Testis (tissue), 3 donors: Measurements from ENCODE around the gene PRKAA1. TPM values are rescaled to one million over a fixed set of nuclear protein-coding genes. Genes with fewer than 3 reads are reported as not detected.
"Not testable (repeated sequence)": the region's sequence is repeated elsewhere in the genome, so short reads cannot be mapped to it uniquely, and the experiment has no call there.

Experiments used
- DNase-seq: peaks from one replicate; pipeline ENCODE4 v3.0.0-alpha.2; 2019
- H3K27ac ChIP-seq, 2 donors: fragments of 200-600 bp; sonication (generic); one replicate each; pipeline ENCODE4 v1.5.1; 2019
- H3K27me3 ChIP-seq: fragments of 200-600 bp; sonication (generic); one replicate; pipeline ENCODE4 v1.5.1; 2019
- H3K36me3 ChIP-seq: fragments of 200-600 bp; sonication (generic); one replicate; pipeline ENCODE4 v1.5.1; 2017; ENCODE audit warnings: low read depth; ENCODE audit errors: missing control alignments
- H3K4me1 ChIP-seq: fragments of 200-600 bp; sonication (generic); one replicate; pipeline ENCODE4 v1.5.1; 2019
- H3K4me3 ChIP-seq, 2 donors: fragments of 200-600 bp; sonication (generic); one replicate each; pipeline ENCODE4 v1.5.1; 2017 to 2019
- H3K9me3 ChIP-seq: fragments of 200-600 bp; sonication (generic); one replicate; pipeline ENCODE4 v1.5.1; 2017
- POLR2A ChIP-seq: fragments of 450-650 bp; IDR thresholded peaks from one replicate; pipeline ENCODE4 v1.6.1; 2017; ENCODE audit warnings: antibody characterized with exemption, mild to moderate bottlenecking, moderate library complexity
- WGBS, 2 donors: methylation state at CpG; one replicate each; pipeline ENCODE4 v1.1.5; 2018; 5-methylcytosine and 5-hydroxymethylcytosine counted together
- intact Hi-C: fragments of 100-400 bp; cut with DNase I; formaldehyde crosslinking; loops from one replicate; pipeline ENCODE4 v1.15.1; 2023; ENCODE audit warnings: low total_unique reads
- polyA plus RNA-seq: library from polyadenylated mRNA; stranded (reverse); fragments of 350-450 nt; fragmentation: Illumina TruSeq; extraction: RNeasy Lipid Tissue Mini Kit (QIAGEN cat#74804); gene quantifications from one replicate; pipeline ENCODE4 v1.2.3, GENCODE V29; 2014; ENCODE audit warnings: low read depth, low replicate concordance; ENCODE audit not compliant: insufficient read depth
- total RNA-seq, 2 donors: library from RNA; depleted of rRNA; stranded (reverse); fragments of >200 nt; gene quantifications; one replicate each; pipeline ENCODE4 v1.2.3, GENCODE V29; 2016
- TF ChIP-seq, protein P1 (sequence below), 3 experiments: fragments of 450-650 bp in 2 of 3; fragments of 200-600 bp in 1 of 3; sonication (generic) in 1 of 3; IDR thresholded peaks; one replicate each; pipeline ENCODE4 v1.5.1; 2016 to 2019; ENCODE audit warnings: antibody characterized with exemption in 3 of 3, mild to moderate bottlenecking in 2 of 3, moderate library complexity in 1 of 3

Gene PRKAA1
- total and polyA plus RNA-seq, 3 donors from 2014 or later: 81.7 to 144 (median 92.8) TPM

DNA sequence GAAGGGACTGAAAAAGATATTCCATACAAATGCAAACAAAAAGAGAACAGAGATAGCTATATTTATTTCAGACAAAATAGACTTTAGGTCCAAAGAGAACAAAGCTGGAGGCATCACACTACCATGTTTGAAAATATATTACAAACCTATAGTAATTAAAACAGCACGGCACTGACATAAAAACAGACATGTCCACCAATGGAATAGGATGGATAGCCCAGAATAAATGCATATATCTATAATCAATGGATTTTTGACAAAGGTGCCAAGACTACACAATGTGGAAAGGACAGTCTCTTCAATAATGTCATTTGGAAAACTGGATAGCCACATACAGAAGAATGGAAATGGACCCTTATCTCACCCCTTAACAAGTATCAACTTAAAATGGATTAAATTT, 10.2 kb downstream of the PRKAA1 start:
- H3K36me3 ChIP-seq: no peaks in the 10 kb centered on the region
- no peaks in the 10 kb centered on the region for H3K27me3 ChIP-seq
- intact Hi-C loops: no loop called here
- WGBS, 2 donors: 100% methylated on average over 1 of the region's 1 CpG
- H3K4me1 ChIP-seq: peaks cover 18% of the 10 kb centered on the region
- H3K4me3 ChIP-seq: no peak overlapping the region
- H3K9me3 ChIP-seq: no peaks in the 10 kb centered on the region
- no peak overlapping the region for H3K27ac ChIP-seq
- no peak for DNase-seq
- TF ChIP-seq, protein P1, sequence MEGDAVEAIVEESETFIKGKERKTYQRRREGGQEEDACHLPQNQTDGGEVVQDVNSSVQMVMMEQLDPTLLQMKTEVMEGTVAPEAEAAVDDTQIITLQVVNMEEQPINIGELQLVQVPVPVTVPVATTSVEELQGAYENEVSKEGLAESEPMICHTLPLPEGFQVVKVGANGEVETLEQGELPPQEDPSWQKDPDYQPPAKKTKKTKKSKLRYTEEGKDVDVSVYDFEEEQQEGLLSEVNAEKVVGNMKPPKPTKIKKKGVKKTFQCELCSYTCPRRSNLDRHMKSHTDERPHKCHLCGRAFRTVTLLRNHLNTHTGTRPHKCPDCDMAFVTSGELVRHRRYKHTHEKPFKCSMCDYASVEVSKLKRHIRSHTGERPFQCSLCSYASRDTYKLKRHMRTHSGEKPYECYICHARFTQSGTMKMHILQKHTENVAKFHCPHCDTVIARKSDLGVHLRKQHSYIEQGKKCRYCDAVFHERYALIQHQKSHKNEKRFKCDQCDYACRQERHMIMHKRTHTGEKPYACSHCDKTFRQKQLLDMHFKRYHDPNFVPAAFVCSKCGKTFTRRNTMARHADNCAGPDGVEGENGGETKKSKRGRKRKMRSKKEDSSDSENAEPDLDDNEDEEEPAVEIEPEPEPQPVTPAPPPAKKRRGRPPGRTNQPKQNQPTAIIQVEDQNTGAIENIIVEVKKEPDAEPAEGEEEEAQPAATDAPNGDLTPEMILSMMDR (IDR thresholded peaks at IDR 0.05): no peak

- peaks cover 15% of the 10 kb centered on the region for H3K4me1 ChIP-seq
- H3K4me3 ChIP-seq, intact Hi-C loops, H3K36me3 ChIP-seq, H3K27me3 ChIP-seq, H3K9me3 ChIP-seq, H3K27ac ChIP-seq, DNase-seq: not testable (repeated sequence)
- WGBS, 2 donors: 92 to 94% methylated on average over 3 of the region's 3 CpGs
Observed at GRCh38 chr5:40786664-40787063, 11.5 kb downstream of the PRKAA1 start.

- intact Hi-C loops: no loop called here
- WGBS, 2 donors: 71 to 100% methylated on average over 1 of the region's 1 CpG
- DNase-seq: no peak
- Histone ChIP-seq H3K4me1 (peaks cover 8% of the 10 kb centered on the region), H3K4me3 (no peak overlapping the region), H3K9me3 (no peaks in the 10 kb centered on the region), H3K27ac (no peak overlapping the region), H3K36me3 (no peaks in the 10 kb centered on the region), H3K27me3 (no peaks in the 10 kb centered on the region)
- TF ChIP-seq, protein P1 (IDR thresholded peaks at IDR 0.05): no peak
- TF ChIP-seq POLR2A: no peak
Observed at GRCh38 chr5:40784916-40785315, 13.3 kb downstream of the PRKAA1 start.

DNA sequence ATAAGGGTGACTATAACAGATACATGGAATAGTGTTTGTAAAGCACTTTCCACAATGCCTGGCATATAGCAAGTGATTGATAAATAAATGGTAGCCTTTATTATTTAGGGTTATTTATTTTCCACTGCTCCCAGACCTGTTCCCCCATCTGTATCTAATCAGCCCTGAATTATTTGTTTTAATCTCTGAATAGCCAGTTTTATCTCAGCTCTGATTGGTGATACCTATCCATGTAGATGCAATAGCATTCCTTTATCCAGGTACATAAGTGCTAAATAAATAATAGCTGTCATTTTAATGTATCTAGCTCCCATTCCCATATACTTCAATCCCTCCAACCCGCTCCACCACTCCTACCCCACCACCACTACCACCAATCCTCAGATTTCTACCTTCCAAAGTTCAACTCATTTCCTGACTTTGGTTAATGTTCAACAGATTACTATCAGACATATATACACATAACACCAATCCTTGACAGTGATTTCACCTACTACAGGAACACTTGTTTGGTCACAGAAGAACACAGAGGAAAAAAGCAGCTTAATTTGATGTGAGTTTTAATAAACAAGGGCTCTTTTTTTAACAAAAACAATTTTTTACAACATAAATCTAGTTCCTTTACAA, 14.0 kb downstream of the PRKAA1 start:
- no peak overlapping the region for H3K27ac ChIP-seq
- TF ChIP-seq, protein P1 (IDR thresholded peaks at IDR 0.05): no peak
- no peaks in the 10 kb centered on the region for H3K27me3 ChIP-seq
- intact Hi-C loops: no loop called here
- no peak overlapping the region for H3K4me3 ChIP-seq
- peaks cover 8% of the 10 kb centered on the region for H3K4me1 ChIP-seq
- no peaks in the 10 kb centered on the region for H3K9me3 ChIP-seq
- 93 to 96% methylated on average over 1 of the region's 1 CpG for WGBS, 2 donors
- no peak for DNase-seq
- H3K36me3 ChIP-seq: no peaks in the 10 kb centered on the region

GRCh38 chr5:40781843-40782409, 16.2 kb downstream of the PRKAA1 start:
- H3K4me1 ChIP-seq: peaks cover 8% of the 10 kb centered on the region
- TF ChIP-seq POLR2A: no peak
- TF ChIP-seq, protein P1 (IDR thresholded peaks at IDR 0.05): no peak
- H3K4me3 ChIP-seq: no peak overlapping the region
- H3K27me3 ChIP-seq: no peaks in the 10 kb centered on the region
- H3K27ac ChIP-seq: no peak overlapping the region
- no peaks in the 10 kb centered on the region for H3K36me3 ChIP-seq
- intact Hi-C loops: no loop called here
- DNase-seq: no peak
- H3K9me3 ChIP-seq: no peaks in the 10 kb centered on the region
